GM21390 (cell line): ENCODE results near the gene SHROOM3.
"Not testable (repeated sequence)": the region's sequence is repeated elsewhere in the genome, so short reads cannot be mapped to it uniquely, and the experiment has no call there.

Experiments
- ATAC-seq: cut with Tn5 transposase; IDR thresholded peaks from one replicate; pipeline ENCODE4 v1.9.1; 2021; ENCODE audit not compliant: unreplicated experiment

Gene SHROOM3

GRCh38 chr4:76714226-76714625 lies 279.2 kb downstream of the SHROOM3 start:
- no peak for ATAC-seq

- ATAC-seq, result no peak
Observed at GRCh38 chr4:76716020-76716419, 281.0 kb downstream of the SHROOM3 start.

GRCh38 chr4:76716658-76717057 lies 281.6 kb downstream of the SHROOM3 start:
- no peak for ATAC-seq

- ATAC-seq, result no peak
Observed at GRCh38 chr4:76717431-76717830, 282.4 kb downstream of the SHROOM3 start.

- ATAC-seq, result no peak
Observed at GRCh38 chr4:76718021-76718420, 283.0 kb downstream of the SHROOM3 start.

GRCh38 chr4:76718831-76719230 lies 283.8 kb downstream of the SHROOM3 start:
- ATAC-seq, result no peak

GRCh38 chr4:76720121-76720520 lies 285.1 kb downstream of the SHROOM3 start:
- ATAC-seq, result no peak

GRCh38 chr4:76722146-76722545 lies 287.1 kb downstream of the SHROOM3 start:
- ATAC-seq, result not testable (repeated sequence)

- ATAC-seq, result no peak
Observed at GRCh38 chr4:76722838-76723237, 287.8 kb downstream of the SHROOM3 start.

GRCh38 chr4:76723373-76723772 lies 288.3 kb downstream of the SHROOM3 start:
- ATAC-seq, result no peak

- ATAC-seq, result no peak
Observed at GRCh38 chr4:76723924-76724323, 288.9 kb downstream of the SHROOM3 start.

GRCh38 chr4:76725039-76725438 lies 290.0 kb downstream of the SHROOM3 start:
- ATAC-seq, result no peak

- no peak for ATAC-seq
Observed at GRCh38 chr4:76726176-76726575, 291.1 kb downstream of the SHROOM3 start.

- ATAC-seq, result no peak
Observed at GRCh38 chr4:76726631-76727030, 291.6 kb downstream of the SHROOM3 start.

GRCh38 chr4:76727934-76728333 lies 292.9 kb downstream of the SHROOM3 start:
- not testable (repeated sequence) for ATAC-seq

GRCh38 chr4:76729460-76729859 lies 294.4 kb downstream of the SHROOM3 start:
- no peak for ATAC-seq

- no peak for ATAC-seq
Observed at GRCh38 chr4:76729980-76730379, 295.0 kb downstream of the SHROOM3 start.

GRCh38 chr4:76732246-76732645 lies 297.2 kb downstream of the SHROOM3 start:
- no peak for ATAC-seq

GRCh38 chr4:76733068-76733771 lies 298.2 kb downstream of the SHROOM3 start:
- no peak for ATAC-seq

GRCh38 chr4:76736414-76736813 lies 301.4 kb downstream of the SHROOM3 start:
- ATAC-seq, result no peak

- ATAC-seq, result no peak
Observed at GRCh38 chr4:76737180-76737579, 302.2 kb downstream of the SHROOM3 start.

GRCh38 chr4:76737771-76738085 lies 302.7 kb downstream of the SHROOM3 start:
- ATAC-seq, result no peak
